T-helper 22 cell (primary cell): ENCODE measurements around the gene HAPLN1.

ENCODE experiments used
- DNase-seq: peaks from one replicate; pipeline ENCODE4 v3.0.0-alpha.2; 2020; ENCODE audit warnings: low read depth

HAPLN1 gene

GRCh38 chr5:83718195-83718825, 2.3 kb downstream of the HAPLN1 start:
- DNase-seq, result no peak

- DNase-seq, result no peak
Observed at GRCh38 chr5:83715236-83716065, 5.2 kb downstream of the HAPLN1 start.

- no peak for DNase-seq
Observed at GRCh38 chr5:83714810-83715209, 5.8 kb downstream of the HAPLN1 start.

- DNase-seq, result no peak
Observed at GRCh38 chr5:83711982-83712601, 8.6 kb downstream of the HAPLN1 start.

- no peak for DNase-seq
Observed at GRCh38 chr5:83709973-83710372, 10.7 kb downstream of the HAPLN1 start.

- no peak for DNase-seq
Observed at GRCh38 chr5:83708170-83708569, 12.5 kb downstream of the HAPLN1 start.

- DNase-seq, result no peak
Observed at GRCh38 chr5:83703059-83703458, 17.6 kb downstream of the HAPLN1 start.

GRCh38 chr5:83701886-83702285, 18.8 kb downstream of the HAPLN1 start:
- DNase-seq, result no peak

- DNase-seq, result no peak
Observed at GRCh38 chr5:83689881-83690280, 30.8 kb downstream of the HAPLN1 start.

- DNase-seq, result no peak
Observed at GRCh38 chr5:83688281-83688680, 32.4 kb downstream of the HAPLN1 start.

GRCh38 chr5:83687124-83687619, 33.5 kb downstream of the HAPLN1 start:
- no peak for DNase-seq

- no peak for DNase-seq
Observed at GRCh38 chr5:83686251-83686650, 34.4 kb downstream of the HAPLN1 start.

- DNase-seq, result no peak
Observed at GRCh38 chr5:83683836-83684235, 36.8 kb downstream of the HAPLN1 start.

GRCh38 chr5:83672646-83673045, 48.0 kb downstream of the HAPLN1 start:
- no peak for DNase-seq

- no peak for DNase-seq
Observed at GRCh38 chr5:83672158-83672557, 48.5 kb downstream of the HAPLN1 start.

GRCh38 chr5:83665631-83666030, 55.0 kb downstream of the HAPLN1 start:
- no peak for DNase-seq

GRCh38 chr5:83662558-83662957, 58.1 kb downstream of the HAPLN1 start:
- no peak for DNase-seq

GRCh38 chr5:83657807-83658525, 62.7 kb downstream of the HAPLN1 start:
- DNase-seq, result no peak

GRCh38 chr5:83654427-83654994, 66.1 kb downstream of the HAPLN1 start:
- DNase-seq, result no peak

- no peak for DNase-seq
Observed at GRCh38 chr5:83653669-83654068, 67.0 kb downstream of the HAPLN1 start.

GRCh38 chr5:83645936-83646335, 74.7 kb downstream of the HAPLN1 start:
- no peak for DNase-seq

- no peak for DNase-seq
Observed at GRCh38 chr5:83644301-83644700, 76.4 kb downstream of the HAPLN1 start.
